Aorta (tissue), 5 donors: ENCODE results near the gene TRPM2. TPM values are rescaled to one million over a fixed set of nuclear protein-coding genes. Genes with fewer than 3 reads are reported as not detected.

Source experiments
- ATAC-seq: fragments of 200-7000 bp; cut with Tn5 transposase; one replicate; pipeline ENCODE4 v1.9.1; 2022; ENCODE audit warnings: moderate library complexity; ENCODE audit not compliant: low FRiP score
- DNase-seq, 2 donors: peaks; one replicate each; pipeline ENCODE4 v3.0.0-alpha.2; 2020
- H3K27ac ChIP-seq, 2 donors: one replicate each; pipeline ENCODE4 v1.5.1; 2013; ENCODE audit warnings: low read length in 2 of 2, mild to moderate bottlenecking in 2 of 2, moderate library complexity in 2 of 2, control low read depth in 1 of 2, inconsistent platforms in 1 of 2, low read depth in 1 of 2
- H3K27me3 ChIP-seq, 2 donors: one replicate each; pipeline ENCODE4 v1.6.1; 2013; ENCODE audit warnings: control low read depth in 1 of 2, low read length in 1 of 2, mild to moderate bottlenecking in 1 of 2, moderate library complexity in 1 of 2; ENCODE audit not compliant: insufficient read depth in 2 of 2, control insufficient read depth in 1 of 2
- H3K36me3 ChIP-seq, 2 donors: one replicate each; pipeline ENCODE4 v1.6.1; 2013; ENCODE audit warnings: control low read depth in 1 of 2, low read length in 1 of 2, mild to moderate bottlenecking in 1 of 2; ENCODE audit not compliant: insufficient read depth in 2 of 2, control insufficient read depth in 1 of 2
- H3K4me1 ChIP-seq, 2 donors: one replicate each; pipeline ENCODE4 v1.6.1; 2013; ENCODE audit warnings: low read length in 2 of 2, control low read depth in 1 of 2, mild to moderate bottlenecking in 1 of 2, moderate library complexity in 1 of 2; ENCODE audit not compliant: insufficient read depth in 2 of 2, control insufficient read depth in 1 of 2
- H3K4me3 ChIP-seq, 2 donors: one replicate each; pipeline ENCODE4 v1.5.1; 2013; ENCODE audit warnings: low read length in 2 of 2, control low read depth in 1 of 2, mild to moderate bottlenecking in 1 of 2
- H3K9me3 ChIP-seq: one replicate; pipeline ENCODE4 v1.6.1; 2013; ENCODE audit warnings: mild to moderate bottlenecking, low read length; ENCODE audit not compliant: control insufficient read depth
- WGBS, 2 donors: extraction: QIAGEN DNeasy Blood & Tissue Kit; methylation state at CpG; one replicate each; pipeline ENCODE4 v1.1.7; 2013; 5-methylcytosine and 5-hydroxymethylcytosine counted together
- intact Hi-C, 2 donors: fragments of 100-400 bp; cut with DNase I; formaldehyde crosslinking; loops; one replicate each; pipeline versions ENCODE4 v1.14.2 to v1.15.0; 2022
- polyA plus RNA-seq, 2 donors: library from polyadenylated mRNA; stranded (reverse); fragments of 200-250 nt; gene quantifications; one replicate each; pipeline ENCODE4 v1.2.3, GENCODE V29; 2013
- total RNA-seq, 2 donors: library from RNA; stranded (reverse); fragmentation: NEBNext Ultra II Directional; extraction: Animal tissue kit (Norgen Biotek cat#: 25700); gene quantifications; one replicate each; pipeline ENCODE4 v1.2.1, GENCODE V29; 2021
- donor health status: healthy with polysubstance abuse.
- donor health status: Bipolar disorder and iron deficiency.
- donor health status: DM: no; HTN: no; CAD: no.
- donor health status: DM: no; HTN: no; CAD: no.
- donor health status: DM: yes; HTN: yes; CAD: no.

Gene TRPM2
- total and polyA plus RNA-seq, 4 donors, result 2.2 to 15.8 (median 5.9) TPM

DNA sequence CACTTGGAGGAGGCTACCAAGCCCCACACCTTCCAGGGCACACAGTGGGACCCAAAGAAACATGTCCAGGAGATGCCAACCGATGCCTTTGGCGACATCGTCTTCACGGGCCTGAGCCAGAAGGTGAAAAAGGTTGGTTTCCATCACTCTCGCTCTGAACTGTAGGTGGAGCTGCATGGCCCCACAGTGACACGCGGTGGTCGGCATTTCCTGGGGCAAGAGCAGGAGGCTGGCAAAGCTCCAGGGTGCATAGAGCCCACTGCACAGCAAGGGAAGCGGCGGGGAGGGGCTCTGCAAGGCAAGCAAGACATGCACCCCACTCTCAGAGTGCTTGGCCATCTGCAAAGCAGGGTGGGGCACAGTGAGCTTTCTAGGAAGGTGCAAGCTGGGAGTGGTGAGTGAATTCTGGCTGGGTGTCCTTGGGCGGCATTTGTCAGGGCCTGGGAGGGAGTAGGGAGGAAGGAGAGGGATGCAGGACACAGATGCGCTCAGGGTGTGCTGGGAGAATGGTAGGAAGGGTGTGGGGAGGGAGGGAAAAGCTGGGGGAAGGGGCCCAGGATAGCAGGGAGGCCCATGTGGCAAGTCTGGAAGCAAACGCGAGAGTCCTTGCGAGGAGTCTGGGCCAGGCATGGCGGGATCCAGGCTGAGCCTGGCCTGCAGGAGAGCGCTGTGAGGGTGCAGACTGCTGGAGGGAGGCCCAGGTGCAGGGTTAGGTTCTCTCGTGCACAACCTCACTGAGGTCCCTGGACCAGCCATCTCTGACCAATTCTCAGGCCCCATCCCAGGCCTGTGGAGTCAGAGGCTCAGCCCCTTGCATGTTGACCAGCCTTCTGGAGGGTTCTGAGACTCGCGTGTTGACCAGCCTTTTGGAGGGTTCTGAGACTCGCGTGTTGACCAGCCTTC lies 11.0 kb downstream of the TRPM2 start:
- intact Hi-C loops, result loop anchor here in 1 of 2 donors (10.0 kb wide), 1 partner anchor 50 kb away; no protein-coding TSS in a partner anchor

GRCh38 chr21:44365251-44365966 lies 12.0 kb downstream of the TRPM2 start:
- DNase-seq (peak; percentile 33 to 67), ATAC-seq (no peak)
- no peak overlapping the region for H3K27ac ChIP-seq
- no peaks in the 10 kb centered on the region for H3K4me1 ChIP-seq
- no peak overlapping the region for H3K4me3 ChIP-seq
- H3K36me3 ChIP-seq, result no peaks in the 10 kb centered on the region
- H3K9me3 ChIP-seq, result peaks cover 5% of the 10 kb centered on the region
- WGBS, 2 donors, result 86 to 90% methylated on average over 18 of the region's 18 CpGs
- intact Hi-C loops, result loop anchor here in 1 of 2 donors (10.0 kb wide), 1 partner anchor 49 kb away; no protein-coding TSS in a partner anchor
- H3K27me3 ChIP-seq, result no peaks in the 10 kb centered on the region

More for the DNA sequence above, 11.0 kb downstream of the TRPM2 start:
- no peaks in the 10 kb centered on the region for H3K4me1 ChIP-seq
- WGBS, 2 donors, result 74 to 76% methylated on average over 22 of the region's 22 CpGs
- H3K27ac ChIP-seq, result no peak overlapping the region
- peaks cover 5% of the 10 kb centered on the region for H3K9me3 ChIP-seq
- DNase-seq, result peak; percentile 39 to 69
- ATAC-seq, result no peak
- no peak overlapping the region for H3K4me3 ChIP-seq
- H3K36me3 ChIP-seq, result no peaks in the 10 kb centered on the region
- no peaks in the 10 kb centered on the region for H3K27me3 ChIP-seq

DNA sequence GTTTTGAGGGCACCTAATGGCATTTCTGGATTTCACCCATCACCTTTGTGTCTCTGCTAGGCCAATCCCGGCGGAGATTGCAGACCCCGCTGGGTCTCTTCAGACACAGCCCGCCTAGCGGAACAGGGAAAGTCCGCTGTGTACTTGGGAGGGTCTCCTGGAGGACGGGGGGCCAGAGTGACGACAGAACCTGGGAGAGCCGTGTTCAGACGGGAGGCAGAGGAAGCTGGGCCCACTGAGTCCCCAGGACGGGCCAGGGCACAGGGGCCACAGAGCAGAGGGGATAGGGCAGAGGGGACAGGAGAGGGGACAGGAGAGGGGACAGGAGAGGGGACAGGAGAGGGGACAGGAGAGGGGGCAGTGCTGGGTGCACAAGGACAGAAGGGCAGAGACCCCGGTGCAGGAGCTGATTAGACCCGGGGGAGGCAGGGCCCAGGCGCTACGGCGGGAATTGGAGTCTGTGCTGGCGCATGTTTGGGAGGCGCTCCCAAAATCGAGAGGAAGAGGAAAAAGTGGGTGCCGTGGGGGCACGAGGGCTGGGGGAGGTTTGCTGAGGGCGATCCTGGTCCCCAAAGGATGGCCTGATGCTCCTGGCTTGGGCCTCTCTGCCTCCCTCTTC lies 12.7 kb downstream of the TRPM2 start:
- no peak for ATAC-seq
- WGBS, 2 donors, result 90 to 91% methylated on average over 20 to 22 of the region's 22 CpGs
- H3K36me3 ChIP-seq, result no peaks in the 10 kb centered on the region
- peaks cover 5% of the 10 kb centered on the region for H3K9me3 ChIP-seq
- H3K27me3 ChIP-seq, result no peaks in the 10 kb centered on the region
- intact Hi-C loops, result loop anchor here in 1 of 2 donors (10.0 kb wide), 1 partner anchor 49 kb away; no protein-coding TSS in a partner anchor
- DNase-seq, result peak; percentile 38 to 65
- no peak overlapping the region for H3K4me3 ChIP-seq
- no peaks in the 10 kb centered on the region for H3K4me1 ChIP-seq
- H3K27ac ChIP-seq, result no peak overlapping the region

DNA sequence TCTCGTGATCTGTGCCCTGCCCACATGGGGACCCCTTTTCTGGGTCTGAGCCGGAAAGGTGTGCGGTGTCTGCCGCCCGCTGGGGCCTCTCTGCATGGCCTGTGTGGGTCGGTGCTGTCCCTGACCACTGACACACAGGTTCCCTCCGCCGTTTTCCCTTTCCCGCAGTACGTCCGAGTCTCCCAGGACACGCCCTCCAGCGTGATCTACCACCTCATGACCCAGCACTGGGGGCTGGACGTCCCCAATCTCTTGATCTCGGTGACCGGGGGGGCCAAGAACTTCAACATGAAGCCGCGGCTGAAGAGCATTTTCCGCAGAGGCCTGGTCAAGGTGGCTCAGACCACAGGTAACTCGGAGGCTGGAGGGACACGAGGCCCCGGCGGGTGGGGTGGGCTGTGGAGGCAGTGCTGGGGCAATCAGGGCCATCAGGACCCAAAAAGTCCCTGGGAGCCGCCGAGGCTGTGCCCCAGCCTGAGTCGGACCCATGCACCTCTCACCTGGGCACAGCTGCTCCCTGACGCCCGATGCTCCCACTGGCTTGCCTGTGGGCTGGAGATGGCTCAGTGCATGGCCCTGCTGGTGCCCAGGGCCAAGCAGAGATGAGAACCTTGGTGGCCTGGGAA lies 13.3 kb downstream of the TRPM2 start:
- WGBS, 2 donors, result 89 to 91% methylated on average over 28 of the region's 28 CpGs
- Histone ChIP-seq H3K27ac (no peak overlapping the region), H3K36me3 (no peaks in the 10 kb centered on the region), H3K4me1 (no peaks in the 10 kb centered on the region), H3K4me3 (no peak overlapping the region), H3K9me3 (peaks cover 5% of the 10 kb centered on the region), H3K27me3 (no peaks in the 10 kb centered on the region)
- peak; percentile 34 to 72 for DNase-seq
- intact Hi-C loops, result loop anchor here in 1 of 2 donors (10.0 kb wide), 1 partner anchor 48 kb away; no protein-coding TSS in a partner anchor
- ATAC-seq, result no peak

- H3K27me3 ChIP-seq, result no peaks in the 10 kb centered on the region
- no peaks in the 10 kb centered on the region for H3K36me3 ChIP-seq
- no peaks in the 10 kb centered on the region for H3K4me1 ChIP-seq
- peaks cover 3% of the 10 kb centered on the region for H3K9me3 ChIP-seq
- ATAC-seq (no peak), DNase-seq (peak; percentile 41 to 70)
- 23 to 31% methylated on average over 33 to 35 of the region's 35 CpGs for WGBS, 2 donors
- H3K4me3 ChIP-seq, result no peak overlapping the region
- intact Hi-C loops, result loop anchor here in 1 of 2 donors (10.0 kb wide), 1 partner anchor 46 kb away; no protein-coding TSS in a partner anchor
- H3K27ac ChIP-seq, result no peak overlapping the region
Observed at GRCh38 chr21:44368711-44369446, 15.5 kb downstream of the TRPM2 start.

GRCh38 chr21:44370027-44370735 lies 16.8 kb downstream of the TRPM2 start:
- H3K27ac ChIP-seq, result no peak overlapping the region
- ATAC-seq (no peak), DNase-seq (peak; percentile 55 to 74)
- no peak overlapping the region for H3K4me3 ChIP-seq
- WGBS, 2 donors, result 28 to 32% methylated on average over 27 to 29 of the region's 29 CpGs
- H3K9me3 ChIP-seq, result no peaks in the 10 kb centered on the region
- intact Hi-C loops, result no loop called here
- H3K36me3 ChIP-seq, result no peaks in the 10 kb centered on the region
- no peaks in the 10 kb centered on the region for H3K4me1 ChIP-seq
- no peaks in the 10 kb centered on the region for H3K27me3 ChIP-seq

DNA sequence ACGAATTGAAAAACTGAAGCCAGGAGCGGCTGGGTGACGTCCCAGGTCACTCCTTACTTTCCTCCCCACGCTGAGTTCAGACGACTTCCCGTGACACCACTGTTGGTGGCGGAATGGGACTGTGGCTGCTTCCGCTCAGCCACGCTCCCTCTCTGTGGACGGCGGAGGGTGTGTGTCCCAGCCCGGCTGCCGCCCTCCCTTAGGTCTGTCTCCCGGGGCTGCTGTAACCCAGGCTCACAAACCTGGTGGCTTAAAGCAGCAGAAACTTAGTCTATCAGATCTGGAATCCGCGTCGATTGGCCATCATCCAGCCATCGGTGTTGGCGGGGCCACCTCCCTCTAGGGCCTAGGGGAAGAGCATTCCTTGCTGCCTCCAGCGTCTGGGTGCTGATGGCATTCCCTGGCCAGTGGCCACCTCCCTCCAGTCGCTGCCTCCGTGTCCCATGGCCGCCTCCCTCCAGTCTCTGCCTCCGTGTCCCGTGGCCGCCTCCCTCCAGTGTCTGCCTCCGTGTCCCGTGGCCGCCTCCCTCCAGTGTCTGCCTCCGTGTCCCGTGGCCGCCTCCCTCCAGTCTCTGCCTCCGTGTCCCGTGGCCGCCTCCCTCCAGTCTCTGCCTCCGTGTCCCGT lies 17.5 kb downstream of the TRPM2 start:
- Histone ChIP-seq H3K36me3 (no peaks in the 10 kb centered on the region), H3K27me3 (no peaks in the 10 kb centered on the region), H3K4me3 (no peak overlapping the region), H3K27ac (no peak overlapping the region), H3K9me3 (no peaks in the 10 kb centered on the region), H3K4me1 (no peaks in the 10 kb centered on the region)
- ATAC-seq, result no peak
- intact Hi-C loops, result no loop called here
- DNase-seq, result peak; percentile 32 to 70
- WGBS, 2 donors, result 85 to 86% methylated on average over 35 to 37 of the region's 37 CpGs
